Gastrocnemius medialis (tissue), 4 donors: ENCODE measurements around the gene DIPK1C. TPM values are rescaled to one million over a fixed set of nuclear protein-coding genes. Genes with fewer than 3 reads are reported as not detected.

Experiments
- ATAC-seq, 2 donors: fragments of 150-250 bp; one replicate each; pipeline ENCODE4 v1.9.1; 2016
- DNase-seq, 2 donors: peaks; one replicate each; pipeline ENCODE4 v3.0.0-alpha.2; 2019
- H3K27ac ChIP-seq, 4 donors: fragments of 200-600 bp; sonication (generic); 1 replicate in 1 of 4; 2 replicates in 3 of 4; pipeline ENCODE4 v1.5.1; 2016 to 2018; ENCODE audit warnings: mild to moderate bottlenecking in 2 of 4, moderate library complexity in 1 of 4
- H3K27me3 ChIP-seq, 3 donors: fragments of 200-600 bp; sonication (generic) in 2 of 3; 1 replicate in 1 of 3; 2 replicates in 2 of 3; pipeline versions ENCODE4 v1.5.1 to v1.6.0; 2016 to 2019; ENCODE audit warnings: mild to moderate bottlenecking in 1 of 3, moderate library complexity in 1 of 3
- H3K36me3 ChIP-seq, 2 donors: fragments of 200-600 bp; sonication (generic) in 1 of 2; one replicate each; pipeline ENCODE4 v1.5.1; 2017 to 2018
- H3K4me1 ChIP-seq, 2 donors: fragments of 200-600 bp; sonication (generic) in 1 of 2; one replicate each; pipeline ENCODE4 v1.5.1; 2016 to 2017; ENCODE audit warnings: mild to moderate bottlenecking in 2 of 2
- H3K4me3 ChIP-seq, 4 donors: fragments of 200-600 bp; sonication (generic) in 3 of 4; 1 replicate in 1 of 4; 2 replicates in 3 of 4; pipeline ENCODE4 v1.5.1; 2016 to 2019; ENCODE audit warnings: mild to moderate bottlenecking in 2 of 4
- H3K9me3 ChIP-seq, 3 donors: fragments of 200-600 bp; sonication (generic) in 2 of 3; 1 replicate in 1 of 3; 2 replicates in 2 of 3; pipeline ENCODE4 v1.5.1; 2016 to 2019
- CTCF ChIP-seq, 5 experiments: fragments of 450-650 bp in 3 of 5; fragments of 200-600 bp in 2 of 5; sonication (generic) in 2 of 5; IDR thresholded peaks in 4 of 5; conservative IDR thresholded peaks in 1 of 5; 1 replicate in 4 of 5; 2 replicates in 1 of 5; pipeline ENCODE4 v1.5.1; 2016 to 2019; ENCODE audit warnings: antibody characterized with exemption in 5 of 5, mild to moderate bottlenecking in 3 of 5, moderate library complexity in 3 of 5
- POLR2A ChIP-seq, 2 donors: fragments of 450-650 bp; IDR thresholded peaks; one replicate each; pipeline ENCODE4 v1.6.1; 2017; ENCODE audit warnings: antibody characterized with exemption in 2 of 2, mild to moderate bottlenecking in 2 of 2, moderate library complexity in 2 of 2
- in situ Hi-C, 4 donors: fragments of 200-750 bp; cut with MboI; loops; one replicate each; pipeline versions ENCODE4 v1.15.0 to v1.8.0; 2017; ENCODE audit warnings: low sequenced_read_pairs in 4 of 4
- intact Hi-C: fragments of 100-400 bp; cut with DNase I; formaldehyde crosslinking; loops from one replicate; pipeline ENCODE4 v1.15.1; 2023; ENCODE audit warnings: low total_unique reads
- total RNA-seq, 4 donors: library from RNA; depleted of rRNA; stranded (reverse); fragments of >200 nt; gene quantifications; one replicate each; pipeline versions ENCODE4 v1.1.0 to v1.2.3, GENCODE V29; 2016

Gene DIPK1C
- total RNA-seq, 4 donors from 2014 or later = 0.07 to 2.0 TPM; not detected in 2

- Histone ChIP-seq H3K27ac (no peak overlapping the region), H3K36me3 (no peaks in the 10 kb centered on the region), H3K27me3 (no peaks in the 10 kb centered on the region), H3K4me1 (no peaks in the 10 kb centered on the region), H3K9me3 (no peaks in the 10 kb centered on the region), H3K4me3 (no peak overlapping the region)
- DNase-seq (no peak), ATAC-seq (no peak)
- intact Hi-C loops (no loop called here), in situ Hi-C loops (no loop called here)
- TF ChIP-seq CTCF (IDR thresholded peaks at IDR 0.05 in 4 of 5, conservative IDR thresholded peaks at IDR 0.05 in 1 of 5) (no peak), POLR2A (IDR thresholded peaks at IDR 0.05) (no peak)
These were observed 68.9 kb downstream of the DIPK1C start for GRCh38 chr18:74388227-74388626.

GRCh38 chr18:74387383-74387782 is 69.7 kb downstream of the DIPK1C start:
- Histone ChIP-seq H3K4me3 (no peak overlapping the region), H3K27ac (no peak overlapping the region), H3K9me3 (no peaks in the 10 kb centered on the region), H3K27me3 (no peaks in the 10 kb centered on the region), H3K4me1 (no peaks in the 10 kb centered on the region), H3K36me3 (no peaks in the 10 kb centered on the region)
- in situ Hi-C loops (no loop called here), intact Hi-C loops (no loop called here)
- TF ChIP-seq POLR2A (IDR thresholded peaks at IDR 0.05) (no peak), CTCF (IDR thresholded peaks at IDR 0.05 in 4 of 5, conservative IDR thresholded peaks at IDR 0.05 in 1 of 5) (no peak)
- DNase-seq (peak in 1 of 2 donors; percentile 30), ATAC-seq (peak; percentile 70 to 71)

Other genes with a start within 250 kb of the DIPK1C start
- gene CYB5A, start 165.3 kb downstream of the DIPK1C start, total RNA-seq = 10 to 100 TPM; 21.4 to 29.4 (median 23.4) TPM
- gene C18orf63, start 141.5 kb downstream of the DIPK1C start, total RNA-seq = not detected
- gene CNDP2, start 39.1 kb upstream of the DIPK1C start, total RNA-seq = 10 to 100 TPM; 29.5 to 82.8 (median 31.6) TPM
- not detected for gene CNDP1, start 77.2 kb upstream of the DIPK1C start, total RNA-seq
- 10 to 100 TPM in 2 of 4 donors, 1 to 10 TPM in 2; 5.9 to 11.4 (median 9.2) TPM for gene ZNF407, start 140.6 kb upstream of the DIPK1C start, total RNA-seq